Breast epithelium (tissue), 4 donors: ENCODE measurements around the gene PPFIA3. TPM values are rescaled to one million over a fixed set of nuclear protein-coding genes. Genes with fewer than 3 reads are reported as not detected.
"Not testable (repeated sequence)": the region's sequence is repeated elsewhere in the genome, so short reads cannot be mapped to it uniquely, and the experiment has no call there.

ENCODE experiments used
- DNase-seq, 2 donors: peaks; one replicate each; pipeline ENCODE4 v3.0.0-alpha.2; 2019; ENCODE audit warnings: low spot score in 2 of 2
- H3K27ac ChIP-seq, 2 donors: fragments of 200-600 bp; sonication (generic) in 1 of 2; one replicate each; pipeline ENCODE4 v1.5.1; 2016 to 2019; ENCODE audit warnings: mild to moderate bottlenecking in 1 of 2
- H3K27me3 ChIP-seq, 2 donors: fragments of 200-600 bp; sonication (generic) in 1 of 2; one replicate each; pipeline versions ENCODE4 v1.5.1 to v1.6.0; 2017 to 2019; ENCODE audit warnings: control low read depth in 1 of 2, mild to moderate bottlenecking in 1 of 2
- H3K36me3 ChIP-seq: fragments of 200-600 bp; one replicate; pipeline ENCODE4 v1.5.1; 2019
- H3K4me1 ChIP-seq, 2 donors: fragments of 200-600 bp; sonication (generic); one replicate each; pipeline ENCODE4 v1.5.1; 2016 to 2019; ENCODE audit warnings: control low read depth in 1 of 2
- H3K4me3 ChIP-seq, 3 donors: fragments of 200-600 bp; sonication (generic); 1 replicate in 2 of 3; 2 replicates in 1 of 3; pipeline ENCODE4 v1.5.1; 2016 to 2019; ENCODE audit warnings: mild to moderate bottlenecking in 3 of 3, moderate library complexity in 2 of 3
- H3K9me3 ChIP-seq, 2 donors: fragments of 200-600 bp; sonication (generic) in 1 of 2; one replicate each; pipeline ENCODE4 v1.5.1; 2016 to 2019; ENCODE audit warnings: control low read depth in 1 of 2
- CTCF ChIP-seq, 3 donors: fragments of 450-650 bp; IDR thresholded peaks; one replicate each; pipeline ENCODE4 v1.5.1; 2016 to 2017; ENCODE audit warnings: antibody characterized with exemption in 3 of 3, mild to moderate bottlenecking in 3 of 3, moderate library complexity in 3 of 3
- POLR2A ChIP-seq: fragments of 450-650 bp; IDR thresholded peaks from one replicate; pipeline ENCODE4 v1.6.1; 2016; ENCODE audit warnings: antibody characterized with exemption, mild to moderate bottlenecking, moderate library complexity
- POLR2AphosphoS5 ChIP-seq, 3 donors: sonication (generic); formaldehyde crosslinking; IDR thresholded peaks; one replicate each; pipeline ENCODE4 v1.6.1; 2017; ENCODE audit warnings: antibody characterized with exemption in 3 of 3
- intact Hi-C: fragments of 100-400 bp; cut with DNase I; formaldehyde crosslinking; loops from one replicate; pipeline ENCODE4 v1.15.1; 2023; ENCODE audit warnings: low total_unique reads
- total RNA-seq, 3 donors: library from RNA; depleted of rRNA; stranded (reverse); fragments of >200 nt; gene quantifications; one replicate each; pipeline ENCODE4 v1.1.0, GENCODE V29; 2016

Gene PPFIA3
- total RNA-seq, 3 donors from 2014 or later: 3.4 to 6.2 (median 3.4) TPM

- TF ChIP-seq POLR2AphosphoS5 (IDR thresholded peaks at IDR 0.05): no peak
- TF ChIP-seq CTCF (IDR thresholded peaks at IDR 0.05): peak; percentile 69 to 89 (median 81)
- H3K36me3 ChIP-seq: no peaks in the 10 kb centered on the region
- no peak overlapping the region for H3K27ac ChIP-seq
These were observed 26.4 kb downstream of the PPFIA3 start for GRCh38 chr19:49145573-49146407.

GRCh38 chr19:49146408-49146770 lies 27.0 kb downstream of the PPFIA3 start:
- H3K27ac ChIP-seq, H3K27me3 ChIP-seq, DNase-seq, intact Hi-C loops, H3K9me3 ChIP-seq, H3K36me3 ChIP-seq: not testable (repeated sequence)
- Histone ChIP-seq H3K4me3 (peak overlapping the region in 1 of 3 donors; percentile 56), H3K4me1 (peaks cover 6 to 13% of the 10 kb centered on the region in 2 donors)

More at GRCh38 chr19:49145573-49146407, 26.4 kb downstream of the PPFIA3 start:
- Histone ChIP-seq H3K9me3 (no peaks in the 10 kb centered on the region), H3K27me3 (no peaks in the 10 kb centered on the region), H3K4me3 (peak overlapping the region in 2 of 3 donors; percentile 31 to 56), H3K4me1 (peaks cover 3 to 11% of the 10 kb centered on the region in 2 donors)
- peak; percentile 55 to 77 for DNase-seq
- intact Hi-C loops: no loop called here

- peaks cover 7 to 16% of the 10 kb centered on the region in 2 donors for H3K4me1 ChIP-seq
- no peak for DNase-seq
These were observed 28.8 kb downstream of the PPFIA3 start for GRCh38 chr19:49148044-49148682.

DNA sequence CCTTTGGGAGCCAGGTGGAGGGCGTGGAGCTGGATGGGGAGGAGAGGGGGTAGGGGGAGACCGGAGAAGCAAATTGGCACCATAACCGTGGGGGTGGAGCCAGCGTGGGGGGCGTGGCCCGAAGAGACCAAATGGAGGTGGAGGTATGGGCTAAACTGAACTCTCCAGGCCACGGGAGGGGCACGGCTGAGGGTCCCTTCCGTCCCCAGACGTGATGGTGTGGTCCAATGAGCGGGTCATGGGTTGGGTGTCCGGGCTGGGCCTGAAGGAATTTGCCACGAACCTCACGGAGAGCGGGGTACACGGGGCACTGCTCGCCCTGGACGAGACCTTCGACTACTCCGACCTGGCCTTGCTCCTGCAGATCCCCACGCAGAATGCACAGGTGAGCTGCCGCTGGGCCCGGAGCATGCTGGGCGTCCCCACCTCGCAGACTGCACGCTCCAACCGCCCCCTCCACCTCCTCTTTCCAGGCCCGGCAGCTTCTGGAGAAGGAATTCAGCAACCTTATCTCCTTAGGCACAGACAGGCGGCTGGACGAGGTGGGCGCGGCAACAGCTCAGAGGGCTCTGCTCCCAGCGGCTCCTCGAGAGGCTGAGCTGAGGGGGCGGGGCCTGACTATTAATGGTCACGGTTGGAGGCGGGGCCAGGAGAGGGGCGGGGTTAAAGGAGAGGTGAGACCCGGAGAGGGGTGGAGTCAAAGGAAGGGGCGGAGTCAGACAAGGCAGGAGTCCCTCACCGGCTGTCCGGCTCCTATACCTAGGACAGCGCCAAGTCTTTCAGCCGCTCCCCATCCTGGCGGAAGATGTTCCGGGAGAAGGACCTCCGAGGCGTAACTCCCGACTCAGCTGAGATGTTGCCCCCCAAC lies 29.7 kb downstream of the PPFIA3 start:
- intact Hi-C loops: no loop called here
- DNase-seq: peak; percentile 98 to 99
- Histone ChIP-seq H3K36me3 (no peaks in the 10 kb centered on the region), H3K27ac (peak overlapping the region; percentile 60 to 91), H3K4me1 (peaks cover 7 to 16% of the 10 kb centered on the region in 2 donors), H3K4me3 (peak overlapping the region; percentile 68 to 81 (median 69)), H3K9me3 (no peaks in the 10 kb centered on the region), H3K27me3 (no peaks in the 10 kb centered on the region)
- no peak for TF ChIP-seq POLR2A
- TF ChIP-seq POLR2AphosphoS5 (IDR thresholded peaks at IDR 0.05): peak in 1 of 3 donors; percentile 12
- no peak for TF ChIP-seq CTCF (IDR thresholded peaks at IDR 0.05)

More at GRCh38 chr19:49148044-49148682, 28.8 kb downstream of the PPFIA3 start:
- H3K36me3 ChIP-seq: no peaks in the 10 kb centered on the region
- H3K27me3 ChIP-seq: no peaks in the 10 kb centered on the region
- H3K9me3 ChIP-seq: no peaks in the 10 kb centered on the region
- intact Hi-C loops: no loop called here
- peak overlapping the region; percentile 68 to 81 (median 69) for H3K4me3 ChIP-seq
- peak overlapping the region; percentile 60 to 91 for H3K27ac ChIP-seq
- TF ChIP-seq POLR2A (no peak), CTCF (IDR thresholded peaks at IDR 0.05) (no peak)

GRCh38 chr19:49149652-49150105 lies 30.3 kb downstream of the PPFIA3 start:
- TF ChIP-seq CTCF (IDR thresholded peaks at IDR 0.05) (peak in 1 of 3 donors; percentile 15), POLR2AphosphoS5 (IDR thresholded peaks at IDR 0.05) (peak; percentile 31 to 64 (median 54)), POLR2A (no peak)
- H3K27me3 ChIP-seq: no peaks in the 10 kb centered on the region
- H3K4me1 ChIP-seq: peaks cover 7 to 16% of the 10 kb centered on the region in 2 donors
- no peaks in the 10 kb centered on the region for H3K36me3 ChIP-seq
- H3K27ac ChIP-seq: peak overlapping the region; percentile 60 to 91
- DNase-seq: peak; percentile 50 to 68
- peak overlapping the region; percentile 68 to 81 (median 69) for H3K4me3 ChIP-seq
- intact Hi-C loops: no loop called here
- no peaks in the 10 kb centered on the region for H3K9me3 ChIP-seq
